Stomach smooth muscle (tissue), 2 donors: ENCODE results near the gene ADPRHL1.
A peak's percentile ranks its signal among the peaks of the same experiment; 100 is the strongest.
"Not testable (repeated sequence)": the region's sequence is repeated elsewhere in the genome, so short reads cannot be mapped to it uniquely, and the experiment has no call there.

Source experiments
- H3K27ac ChIP-seq: one replicate; pipeline ENCODE4 v1.7.0; 2013; ENCODE audit warnings: mild to moderate bottlenecking, low read length, inconsistent platforms
- H3K27me3 ChIP-seq, 2 donors: one replicate each; pipeline ENCODE4 v1.7.0; 2013; ENCODE audit warnings: low read length in 2 of 2; ENCODE audit not compliant: insufficient read depth in 2 of 2, control insufficient read depth in 1 of 2
- H3K36me3 ChIP-seq, 2 donors: one replicate each; pipeline ENCODE4 v1.7.0; 2013; ENCODE audit warnings: low read length in 2 of 2; ENCODE audit not compliant: control insufficient read depth in 2 of 2, insufficient read depth in 2 of 2
- H3K4me1 ChIP-seq: one replicate; pipeline ENCODE4 v1.7.0; 2013; ENCODE audit warnings: low read length; ENCODE audit not compliant: control insufficient read depth, insufficient read depth
- H3K4me3 ChIP-seq, 2 donors: one replicate each; pipeline ENCODE4 v1.7.0; 2013; ENCODE audit warnings: low read length in 2 of 2
- H3K9ac ChIP-seq, 2 donors: one replicate each; pipeline ENCODE4 v1.7.0; 2013; ENCODE audit warnings: low read length in 2 of 2, mild to moderate bottlenecking in 1 of 2
- H3K9me3 ChIP-seq, 2 donors: one replicate each; pipeline ENCODE4 v1.7.0; 2013; ENCODE audit warnings: low read length in 2 of 2; ENCODE audit not compliant: control insufficient read depth in 2 of 2
- donor health status: healthy.
- donor health status: Pancreatic carcinoma.

Gene ADPRHL1

GRCh38 chr13:113400621-113401451 is 52.5 kb downstream of the ADPRHL1 start:
- Histone ChIP-seq H3K9me3 (no peaks in the 10 kb centered on the region), H3K4me3 (no peak overlapping the region), H3K27me3 (no peaks in the 10 kb centered on the region), H3K4me1 (peaks cover 7% of the 10 kb centered on the region), H3K9ac (no peak overlapping the region), H3K36me3 (no peaks in the 10 kb centered on the region), H3K27ac (no peak overlapping the region)

GRCh38 chr13:113399755-113400149 is 53.5 kb downstream of the ADPRHL1 start:
- Histone ChIP-seq H3K27me3 (no peaks in the 10 kb centered on the region), H3K36me3 (no peaks in the 10 kb centered on the region), H3K4me1 (peaks cover 7% of the 10 kb centered on the region), H3K9ac (no peak overlapping the region), H3K9me3 (no peaks in the 10 kb centered on the region), H3K27ac (no peak overlapping the region), H3K4me3 (no peak overlapping the region)

- no peak overlapping the region for H3K9ac ChIP-seq
- H3K4me1 ChIP-seq, result peaks cover 9% of the 10 kb centered on the region
- H3K9me3 ChIP-seq, result no peaks in the 10 kb centered on the region
- H3K36me3 ChIP-seq, result no peaks in the 10 kb centered on the region
- H3K27ac ChIP-seq, result no peak overlapping the region
- no peaks in the 10 kb centered on the region for H3K27me3 ChIP-seq
- no peak overlapping the region for H3K4me3 ChIP-seq
These were observed 54.1 kb downstream of the ADPRHL1 start for GRCh38 chr13:113398963-113399754.

- Histone ChIP-seq H3K4me1 (peaks cover 18% of the 10 kb centered on the region), H3K36me3 (no peaks in the 10 kb centered on the region), H3K4me3 (no peak overlapping the region), H3K9me3 (no peaks in the 10 kb centered on the region), H3K9ac (no peak overlapping the region), H3K27ac (no peak overlapping the region), H3K27me3 (no peaks in the 10 kb centered on the region)
These were observed 55.5 kb downstream of the ADPRHL1 start for GRCh38 chr13:113397608-113398425.

- Histone ChIP-seq H3K9me3 (no peaks in the 10 kb centered on the region), H3K4me3 (peak overlapping the region in 1 of 2 donors; percentile 90), H3K36me3 (no peaks in the 10 kb centered on the region), H3K4me1 (peaks cover 14% of the 10 kb centered on the region), H3K27me3 (no peaks in the 10 kb centered on the region), H3K27ac (no peak overlapping the region), H3K9ac (no peak overlapping the region)
These were observed 59.0 kb downstream of the ADPRHL1 start for GRCh38 chr13:113394339-113394640.

GRCh38 chr13:113393563-113394338 is 59.5 kb downstream of the ADPRHL1 start:
- peak overlapping the region; percentile 44 to 74 for H3K9ac ChIP-seq

GRCh38 chr13:113393226-113393562 is 60.1 kb downstream of the ADPRHL1 start:
- peak overlapping the region; percentile 69 to 90 for H3K4me3 ChIP-seq
- no peaks in the 10 kb centered on the region for H3K36me3 ChIP-seq
- H3K4me1 ChIP-seq, result peaks cover 11% of the 10 kb centered on the region
- H3K27me3 ChIP-seq, result no peaks in the 10 kb centered on the region
- peak overlapping the region; percentile 44 to 74 for H3K9ac ChIP-seq
- H3K9me3 ChIP-seq, result no peaks in the 10 kb centered on the region
- no peak overlapping the region for H3K27ac ChIP-seq

More at GRCh38 chr13:113393563-113394338, 59.5 kb downstream of the ADPRHL1 start:
- Histone ChIP-seq H3K36me3 (no peaks in the 10 kb centered on the region), H3K27ac (no peak overlapping the region), H3K4me3 (peak overlapping the region; percentile 69 to 90), H3K9me3 (no peaks in the 10 kb centered on the region), H3K27me3 (no peaks in the 10 kb centered on the region), H3K4me1 (peaks cover 11% of the 10 kb centered on the region)

GRCh38 chr13:113390874-113391497 is 62.3 kb downstream of the ADPRHL1 start:
- H3K27me3 ChIP-seq, result no peaks in the 10 kb centered on the region
- H3K9ac ChIP-seq, result no peak overlapping the region
- H3K9me3 ChIP-seq, result no peaks in the 10 kb centered on the region
- no peak overlapping the region for H3K4me3 ChIP-seq
- H3K36me3 ChIP-seq, result no peaks in the 10 kb centered on the region
- peaks cover 11% of the 10 kb centered on the region for H3K4me1 ChIP-seq
- H3K27ac ChIP-seq, result no peak overlapping the region

- not testable (repeated sequence) for H3K4me3 ChIP-seq, H3K9ac ChIP-seq, H3K9me3 ChIP-seq, H3K36me3 ChIP-seq, H3K27me3 ChIP-seq, H3K27ac ChIP-seq
- H3K4me1 ChIP-seq, result peaks cover 11% of the 10 kb centered on the region
These were observed 63.7 kb downstream of the ADPRHL1 start for GRCh38 chr13:113389586-113389985.

- no peaks in the 10 kb centered on the region for H3K27me3 ChIP-seq
- no peaks in the 10 kb centered on the region for H3K36me3 ChIP-seq
- H3K27ac ChIP-seq, result no peak overlapping the region
- H3K4me3 ChIP-seq, result no peak overlapping the region
- no peaks in the 10 kb centered on the region for H3K4me1 ChIP-seq
- no peak overlapping the region for H3K9ac ChIP-seq
- peaks cover 2 to 3% of the 10 kb centered on the region in 2 donors for H3K9me3 ChIP-seq
These were observed 65.9 kb downstream of the ADPRHL1 start for GRCh38 chr13:113387396-113387795.
